Measurements from ENCODE around the gene PTPRO. TPM values are rescaled to one million over a fixed set of nuclear protein-coding genes. Genes with fewer than 3 reads are reported as not detected.

Gene PTPRO
- total RNA-seq, 2 donors from 2014 or later: 1.3 to 2.6 TPM

DNA sequence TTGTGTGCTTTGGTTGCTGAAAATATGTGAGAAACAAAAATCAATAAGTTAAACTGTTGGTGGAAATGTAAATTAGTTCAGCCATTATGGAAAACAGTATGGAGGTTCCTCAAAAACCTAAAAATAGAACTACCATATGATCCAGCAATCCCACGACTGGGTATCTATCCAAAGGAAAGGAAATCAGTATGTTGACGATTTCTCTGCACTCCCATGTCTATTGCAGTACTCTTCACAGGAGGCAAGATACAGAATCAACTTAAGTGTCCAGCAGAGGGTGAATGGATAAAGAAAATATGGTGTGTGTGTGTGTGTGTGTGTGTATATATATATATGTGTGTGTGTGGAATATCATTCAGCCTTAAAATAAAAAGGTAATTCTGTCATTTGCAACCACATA, 159.5 kb downstream of the PTPRO start:
- Histone ChIP-seq H3K4me1 (no peaks in the 10 kb centered on the region), H3K36me3 (replicated peaks in 1 of 2; ENCODE audit: insufficient read depth in 1 of 2, low read depth in 2 of 2) (no peaks in the 10 kb centered on the region), H3K27ac (no peak overlapping the region), H3K9me3 (no peaks in the 10 kb centered on the region), H3K4me3 (no peak overlapping the region), H3K27me3 (no peaks in the 10 kb centered on the region)
- intact Hi-C loops (cut with DNase I): no loop called here
- WGBS, 2 donors: 62 to 66% methylated on average over 2 of the region's 2 CpGs
- ATAC-seq (no peak), DNase-seq (no peak)
- TF ChIP-seq, protein P1, sequence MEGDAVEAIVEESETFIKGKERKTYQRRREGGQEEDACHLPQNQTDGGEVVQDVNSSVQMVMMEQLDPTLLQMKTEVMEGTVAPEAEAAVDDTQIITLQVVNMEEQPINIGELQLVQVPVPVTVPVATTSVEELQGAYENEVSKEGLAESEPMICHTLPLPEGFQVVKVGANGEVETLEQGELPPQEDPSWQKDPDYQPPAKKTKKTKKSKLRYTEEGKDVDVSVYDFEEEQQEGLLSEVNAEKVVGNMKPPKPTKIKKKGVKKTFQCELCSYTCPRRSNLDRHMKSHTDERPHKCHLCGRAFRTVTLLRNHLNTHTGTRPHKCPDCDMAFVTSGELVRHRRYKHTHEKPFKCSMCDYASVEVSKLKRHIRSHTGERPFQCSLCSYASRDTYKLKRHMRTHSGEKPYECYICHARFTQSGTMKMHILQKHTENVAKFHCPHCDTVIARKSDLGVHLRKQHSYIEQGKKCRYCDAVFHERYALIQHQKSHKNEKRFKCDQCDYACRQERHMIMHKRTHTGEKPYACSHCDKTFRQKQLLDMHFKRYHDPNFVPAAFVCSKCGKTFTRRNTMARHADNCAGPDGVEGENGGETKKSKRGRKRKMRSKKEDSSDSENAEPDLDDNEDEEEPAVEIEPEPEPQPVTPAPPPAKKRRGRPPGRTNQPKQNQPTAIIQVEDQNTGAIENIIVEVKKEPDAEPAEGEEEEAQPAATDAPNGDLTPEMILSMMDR (IDR thresholded peaks at IDR 0.05): no peak
- no peak for TF ChIP-seq POLR2A (IDR thresholded peaks at IDR 0.05)

DNA sequence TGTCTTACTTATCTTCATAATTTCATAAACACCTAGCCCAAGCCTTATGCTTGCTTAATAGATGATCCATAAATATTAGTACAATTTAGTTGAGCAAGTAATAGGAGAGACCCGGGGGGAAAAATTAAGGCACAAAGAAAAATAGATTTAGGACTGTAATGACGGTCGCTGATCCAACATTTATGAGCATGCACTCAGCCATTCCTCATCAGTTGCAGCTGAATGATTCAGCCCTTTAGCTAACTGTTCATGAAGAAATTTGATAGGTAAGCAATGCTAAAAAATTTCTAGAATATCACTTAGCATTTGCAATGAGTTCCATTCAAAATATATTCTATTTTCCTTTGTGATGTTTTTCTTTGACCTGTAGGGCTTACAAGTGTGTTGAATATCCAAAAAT, 163.2 kb downstream of the PTPRO start:
- no peaks in the 10 kb centered on the region for H3K4me1 ChIP-seq
- no peak for TF ChIP-seq POLR2A (IDR thresholded peaks at IDR 0.05)
- TF ChIP-seq, protein P1 (IDR thresholded peaks at IDR 0.05): no peak
- no peak overlapping the region for H3K27ac ChIP-seq
- ATAC-seq: no peak
- no peaks in the 10 kb centered on the region for H3K36me3 ChIP-seq (replicated peaks in 1 of 2; ENCODE audit: insufficient read depth in 1 of 2, low read depth in 2 of 2)
- no peak for DNase-seq
- intact Hi-C loops (cut with DNase I): no loop called here
- WGBS, 2 donors: 78 to 82% methylated on average over 3 of the region's 3 CpGs
- H3K4me3 ChIP-seq: no peak overlapping the region
- H3K9me3 ChIP-seq: no peaks in the 10 kb centered on the region
- no peaks in the 10 kb centered on the region for H3K27me3 ChIP-seq

DNA sequence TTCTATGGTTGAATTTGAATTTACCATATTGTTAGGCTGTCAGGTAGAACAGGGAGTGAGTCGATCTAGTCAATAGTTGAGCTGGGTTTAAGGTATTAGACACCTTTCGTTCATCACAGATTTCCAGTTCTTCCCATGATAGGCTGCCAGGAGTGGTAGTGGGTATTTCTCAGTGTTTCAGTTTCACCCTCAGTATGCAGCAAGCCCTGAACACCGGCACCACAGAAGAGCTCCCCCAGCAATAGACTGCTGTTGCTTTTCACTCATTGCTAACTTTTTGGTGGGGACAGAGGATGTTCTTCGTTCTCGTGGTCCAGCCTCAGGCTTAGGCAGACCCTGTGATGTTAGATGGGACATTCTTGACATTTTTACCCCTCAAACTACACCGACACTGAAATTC, 164.6 kb downstream of the PTPRO start:
- WGBS, 2 donors: 67 to 79% methylated on average over 6 of the region's 6 CpGs
- ATAC-seq (no peak), DNase-seq (no peak)
- H3K9me3 ChIP-seq: no peaks in the 10 kb centered on the region
- H3K36me3 ChIP-seq (replicated peaks in 1 of 2; ENCODE audit: insufficient read depth in 1 of 2, low read depth in 2 of 2): no peaks in the 10 kb centered on the region
- no peaks in the 10 kb centered on the region for H3K27me3 ChIP-seq
- H3K27ac ChIP-seq: no peak overlapping the region
- intact Hi-C loops (cut with DNase I): no loop called here
- no peak overlapping the region for H3K4me3 ChIP-seq
- TF ChIP-seq POLR2A (IDR thresholded peaks at IDR 0.05): no peak
- TF ChIP-seq, protein P1 (IDR thresholded peaks at IDR 0.05): no peak
- H3K4me1 ChIP-seq: no peaks in the 10 kb centered on the region

DNA sequence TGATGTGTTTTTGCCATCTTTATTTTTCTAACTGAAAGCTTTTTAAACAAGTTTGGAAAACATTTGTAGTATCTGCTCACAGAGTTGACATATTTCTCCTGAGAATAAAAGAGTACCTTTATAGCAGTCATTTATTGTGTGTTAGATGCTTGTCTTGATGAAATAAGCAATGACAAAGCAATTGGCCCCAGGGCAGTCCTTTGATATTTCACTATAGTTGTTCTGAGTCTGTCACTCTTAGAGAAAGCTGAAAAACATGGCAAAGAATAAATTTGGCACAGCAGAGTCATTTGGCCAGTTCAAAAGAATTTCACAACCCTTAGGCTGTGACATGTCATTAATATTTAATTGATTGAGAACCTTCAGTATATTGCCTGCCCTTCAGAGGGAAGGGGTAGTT, 166.2 kb downstream of the PTPRO start:
- no peaks in the 10 kb centered on the region for H3K9me3 ChIP-seq
- H3K36me3 ChIP-seq (replicated peaks in 1 of 2; ENCODE audit: insufficient read depth in 1 of 2, low read depth in 2 of 2): no peaks in the 10 kb centered on the region
- ATAC-seq (no peak), DNase-seq (no peak)
- H3K4me1 ChIP-seq: no peaks in the 10 kb centered on the region
- TF ChIP-seq, protein P1 (IDR thresholded peaks at IDR 0.05): no peak
- TF ChIP-seq POLR2A (IDR thresholded peaks at IDR 0.05): no peak
- intact Hi-C loops (cut with DNase I): no loop called here
- H3K4me3 ChIP-seq: no peak overlapping the region
- H3K27me3 ChIP-seq: no peaks in the 10 kb centered on the region
- no peak overlapping the region for H3K27ac ChIP-seq

DNA sequence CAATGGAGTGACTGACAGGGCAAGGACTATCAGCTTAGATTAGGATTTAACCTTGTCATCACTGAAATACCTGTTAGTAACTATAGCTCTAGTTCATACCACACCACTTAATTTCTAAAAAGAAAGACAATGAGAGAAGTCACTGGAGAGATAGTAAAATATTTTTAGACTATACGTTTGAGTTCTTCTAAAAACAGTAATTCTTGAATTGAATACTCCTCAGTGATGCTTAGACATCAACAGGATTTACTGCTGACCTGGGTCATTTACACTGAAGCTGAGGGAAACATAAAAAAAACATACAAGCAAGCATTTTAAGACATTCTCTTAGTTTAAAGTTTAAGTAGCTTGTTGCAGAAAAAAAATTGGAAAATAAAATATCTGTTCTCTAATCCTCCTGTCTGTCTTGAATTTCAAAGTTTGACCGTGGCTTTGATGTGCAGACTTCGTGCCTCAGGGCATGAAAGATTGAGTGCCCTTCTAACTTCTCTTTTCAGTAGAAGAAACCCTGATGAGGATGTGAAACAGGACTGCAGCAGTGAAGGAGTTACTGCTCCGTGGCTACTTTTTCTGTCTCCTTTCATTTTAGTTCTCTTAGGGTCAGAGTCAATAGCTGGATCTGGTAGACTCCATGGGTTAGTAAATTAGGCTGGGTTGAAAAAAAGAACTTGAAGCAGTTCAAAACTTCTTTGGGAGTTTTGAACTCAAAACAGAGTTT, 172.2 kb downstream of the PTPRO start:
- no peak for ATAC-seq
- no peaks in the 10 kb centered on the region for H3K27me3 ChIP-seq
- TF ChIP-seq, protein P1 (IDR thresholded peaks at IDR 0.05): no peak
- TF ChIP-seq POLR2A (IDR thresholded peaks at IDR 0.05): no peak
- 40 to 42% methylated on average over 4 of the region's 4 CpGs for WGBS, 2 donors
- H3K9me3 ChIP-seq: no peaks in the 10 kb centered on the region
- H3K36me3 ChIP-seq (replicated peaks in 1 of 2; ENCODE audit: insufficient read depth in 1 of 2, low read depth in 2 of 2): no peaks in the 10 kb centered on the region
- no peak for DNase-seq
- no peak overlapping the region for H3K27ac ChIP-seq
- H3K4me3 ChIP-seq: no peak overlapping the region
- intact Hi-C loops (cut with DNase I): no loop called here
- no peaks in the 10 kb centered on the region for H3K4me1 ChIP-seq

All from body of pancreas (tissue), 4 donors.